DOHH2 (cell line): ENCODE data around the gene SLITRK3.

Source experiments
- H3F3A ChIP-seq: fragments of 200-600 bp; sonication (generic), shearing (Covaris generic); 2 replicates; pipeline ENCODE4 v1.6.0; 2016; ENCODE audit warnings: antibody characterized with exemption, mild to moderate bottlenecking; ENCODE audit not compliant: control insufficient read depth, insufficient read depth
- H3K27ac ChIP-seq: fragments of 200-600 bp; sonication (generic); 2 replicates; pipeline ENCODE4 v1.5.1; 2014; ENCODE audit warnings: low read depth, mild to moderate bottlenecking, low read length, moderate library complexity
- H3K27me3 ChIP-seq: fragments of 200-600 bp; sonication (generic); 2 replicates; pipeline ENCODE4 v1.6.1; 2014; ENCODE audit warnings: mild to moderate bottlenecking, low read length, mixed read lengths; ENCODE audit not compliant: control insufficient read depth
- H3K36me3 ChIP-seq: fragments of 200-600 bp; sonication (generic); 2 replicates; pipeline ENCODE4 v1.6.1; 2014; ENCODE audit warnings: mild to moderate bottlenecking, low read length, moderate library complexity, mixed read lengths; ENCODE audit not compliant: control insufficient read depth
- H3K4me1 ChIP-seq: fragments of 200-600 bp; sonication (generic); 2 replicates; pipeline ENCODE4 v1.6.1; 2014; ENCODE audit warnings: mild to moderate bottlenecking, low read length, mixed read lengths; ENCODE audit not compliant: control insufficient read depth
- H3K4me2 ChIP-seq: fragments of 200-600 bp; sonication (generic); 2 replicates; pipeline ENCODE4 v1.6.0; 2014; ENCODE audit warnings: mild to moderate bottlenecking, low read length, moderate library complexity
- H3K4me3 ChIP-seq: fragments of 200-600 bp; sonication (generic); 2 replicates; pipeline ENCODE4 v1.5.1; 2014; ENCODE audit warnings: mild to moderate bottlenecking, low read length, mixed read lengths
- H3K79me2 ChIP-seq: fragments of 200-600 bp; sonication (generic); 2 replicates; pipeline ENCODE4 v1.6.1; 2014; ENCODE audit warnings: mild to moderate bottlenecking, low read length, mixed read lengths; ENCODE audit not compliant: control insufficient read depth
- H3K9me2 ChIP-seq: fragments of 200-600 bp; sonication (generic); replicated peaks from 2 replicates; pipeline ENCODE4 v1.6.1; 2014; ENCODE audit warnings: mild to moderate bottlenecking, low read length, mixed read lengths; ENCODE audit not compliant: control insufficient read depth
- H3K9me3 ChIP-seq: fragments of 200-600 bp; sonication (generic); 2 replicates; pipeline ENCODE4 v1.6.1; 2014; ENCODE audit warnings: antibody characterized with exemption, low read length, mixed read lengths; ENCODE audit not compliant: control insufficient read depth, insufficient read depth
- H4K20me1 ChIP-seq: fragments of 200-600 bp; sonication (generic); 2 replicates; pipeline ENCODE4 v1.6.0; 2014; ENCODE audit warnings: low read depth, mild to moderate bottlenecking, antibody characterized with exemption, low read length, moderate library complexity; ENCODE audit not compliant: control insufficient read depth, insufficient read depth
- CTCF ChIP-seq: fragments of 200-600 bp; sonication (generic); IDR thresholded peaks from one replicate; pipeline ENCODE4 v1.5.1; 2014; ENCODE audit warnings: antibody characterized with exemption, mild to moderate bottlenecking, low read depth, low read length; ENCODE audit not compliant: poor library complexity, severe bottlenecking
- EZH2phosphoT487 ChIP-seq: fragments of 200-600 bp; sonication (generic); IDR thresholded peaks from 2 replicates; pipeline ENCODE4 v1.6.1; 2017; ENCODE audit warnings: borderline replicate concordance, mild to moderate bottlenecking, antibody characterized with exemption, low read length, moderate library complexity, mixed read lengths

The SLITRK3 gene

GRCh38 chr3:165225604-165226003 is 29.4 kb upstream of the SLITRK3 start:
- no peaks in the 10 kb centered on the region for H3K79me2 ChIP-seq
- no peaks in the 10 kb centered on the region for H3K27me3 ChIP-seq
- no peaks in the 10 kb centered on the region for H3K9me3 ChIP-seq
- TF ChIP-seq EZH2phosphoT487 (no peak), CTCF (no peak)
- H3K4me2 ChIP-seq: no peak overlapping the region
- H3K4me3 ChIP-seq: no peak overlapping the region
- H4K20me1 ChIP-seq: no peaks in the 10 kb centered on the region
- no peaks in the 10 kb centered on the region for H3K9me2 ChIP-seq
- H3K4me1 ChIP-seq: no peaks in the 10 kb centered on the region
- H3K36me3 ChIP-seq: no peaks in the 10 kb centered on the region
- H3F3A ChIP-seq: no peaks in the 10 kb centered on the region
- H3K27ac ChIP-seq: no peak overlapping the region

- H4K20me1 ChIP-seq: no peaks in the 10 kb centered on the region
- H3K9me3 ChIP-seq: no peaks in the 10 kb centered on the region
- TF ChIP-seq EZH2phosphoT487 (no peak), CTCF (no peak)
- H3K27me3 ChIP-seq: no peaks in the 10 kb centered on the region
- no peak overlapping the region for H3K27ac ChIP-seq
- H3K4me3 ChIP-seq: no peak overlapping the region
- no peaks in the 10 kb centered on the region for H3F3A ChIP-seq
- H3K9me2 ChIP-seq: no peaks in the 10 kb centered on the region
- no peaks in the 10 kb centered on the region for H3K4me1 ChIP-seq
- H3K36me3 ChIP-seq: no peaks in the 10 kb centered on the region
- no peak overlapping the region for H3K4me2 ChIP-seq
- H3K79me2 ChIP-seq: no peaks in the 10 kb centered on the region
Measured at GRCh38 chr3:165217739-165218138, 21.6 kb upstream of the SLITRK3 start.

- Histone ChIP-seq H3K9me2 (no peaks in the 10 kb centered on the region), H3K4me1 (no peaks in the 10 kb centered on the region), H4K20me1 (no peaks in the 10 kb centered on the region), H3F3A (no peaks in the 10 kb centered on the region), H3K27me3 (no peaks in the 10 kb centered on the region), H3K27ac (no peak overlapping the region), H3K79me2 (no peaks in the 10 kb centered on the region), H3K4me3 (no peak overlapping the region), H3K9me3 (no peaks in the 10 kb centered on the region), H3K36me3 (no peaks in the 10 kb centered on the region), H3K4me2 (no peak overlapping the region)
- TF ChIP-seq CTCF (no peak), EZH2phosphoT487 (no peak)
Measured at GRCh38 chr3:165212580-165212979, 16.4 kb upstream of the SLITRK3 start.

- Histone ChIP-seq H3F3A (no peaks in the 10 kb centered on the region), H3K9me3 (no peaks in the 10 kb centered on the region), H3K27me3 (no peaks in the 10 kb centered on the region), H3K79me2 (no peaks in the 10 kb centered on the region), H3K36me3 (no peaks in the 10 kb centered on the region), H3K4me1 (no peaks in the 10 kb centered on the region), H3K4me3 (no peak overlapping the region), H4K20me1 (no peaks in the 10 kb centered on the region), H3K27ac (no peak overlapping the region), H3K4me2 (no peak overlapping the region), H3K9me2 (no peaks in the 10 kb centered on the region)
- TF ChIP-seq CTCF (no peak), EZH2phosphoT487 (no peak)
Measured at GRCh38 chr3:165211721-165212120, 15.5 kb upstream of the SLITRK3 start.
